WERI-Rb-1 (cell line): ENCODE data around the gene SUV39H1.

ENCODE experiments used
- DNase-seq: peaks from one replicate; pipeline ENCODE4 v3.0.0-alpha.2; 2020
- H3K27ac ChIP-seq: fragments of 250-450 bp; sonication (Bioruptor Pico); 2 replicates; pipeline ENCODE4 v1.5.1; 2020; ENCODE audit warnings: mild to moderate bottlenecking, moderate library complexity
- H3K27me3 ChIP-seq: fragments of 250-450 bp; sonication (Bioruptor Pico); 2 replicates; pipeline ENCODE4 v1.5.1; 2021; ENCODE audit warnings: mild to moderate bottlenecking, low read depth, moderate library complexity; ENCODE audit not compliant: insufficient read depth, severe bottlenecking
- H3K36me3 ChIP-seq: fragments of 250-450 bp; sonication (Bioruptor Pico); 2 replicates; pipeline ENCODE4 v1.5.1; 2020; ENCODE audit warnings: mild to moderate bottlenecking, moderate library complexity
- H3K4me3 ChIP-seq: 2 replicates; pipeline ENCODE4 v1.5.1; 2011; ENCODE audit warnings: low read depth, mild to moderate bottlenecking, control low read depth, low read length
- H3K9me3 ChIP-seq: fragments of 250-450 bp; sonication (Bioruptor Pico); 2 replicates; pipeline ENCODE4 v1.5.1; 2021; ENCODE audit warnings: mild to moderate bottlenecking, moderate library complexity; ENCODE audit not compliant: severe bottlenecking
- TF ChIP-seq, protein P1 (sequence below): IDR thresholded peaks from 2 replicates; pipeline ENCODE4 v1.5.1; 2011; ENCODE audit warnings: low read depth, mild to moderate bottlenecking, control low read depth, inconsistent platforms, low read length

The SUV39H1 gene

DNA sequence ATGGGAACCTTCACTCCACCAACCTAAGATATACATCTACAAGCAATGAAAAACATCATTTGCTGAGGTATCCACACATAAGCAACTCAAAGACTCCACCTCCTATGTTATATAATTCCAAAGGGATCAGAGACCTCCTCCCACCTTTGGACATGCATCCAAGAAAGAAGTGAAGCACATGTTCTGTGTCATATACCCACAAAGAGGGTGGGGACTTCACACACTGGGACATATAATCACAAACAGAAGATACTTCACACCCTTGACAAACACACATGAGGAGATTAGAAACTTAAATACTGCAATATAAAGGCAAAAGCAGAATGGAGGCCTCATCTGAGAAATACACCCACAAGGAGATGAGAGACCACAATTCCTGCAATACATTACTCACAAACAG, 25.4 kb downstream of the SUV39H1 start:
- TF ChIP-seq, protein P1, sequence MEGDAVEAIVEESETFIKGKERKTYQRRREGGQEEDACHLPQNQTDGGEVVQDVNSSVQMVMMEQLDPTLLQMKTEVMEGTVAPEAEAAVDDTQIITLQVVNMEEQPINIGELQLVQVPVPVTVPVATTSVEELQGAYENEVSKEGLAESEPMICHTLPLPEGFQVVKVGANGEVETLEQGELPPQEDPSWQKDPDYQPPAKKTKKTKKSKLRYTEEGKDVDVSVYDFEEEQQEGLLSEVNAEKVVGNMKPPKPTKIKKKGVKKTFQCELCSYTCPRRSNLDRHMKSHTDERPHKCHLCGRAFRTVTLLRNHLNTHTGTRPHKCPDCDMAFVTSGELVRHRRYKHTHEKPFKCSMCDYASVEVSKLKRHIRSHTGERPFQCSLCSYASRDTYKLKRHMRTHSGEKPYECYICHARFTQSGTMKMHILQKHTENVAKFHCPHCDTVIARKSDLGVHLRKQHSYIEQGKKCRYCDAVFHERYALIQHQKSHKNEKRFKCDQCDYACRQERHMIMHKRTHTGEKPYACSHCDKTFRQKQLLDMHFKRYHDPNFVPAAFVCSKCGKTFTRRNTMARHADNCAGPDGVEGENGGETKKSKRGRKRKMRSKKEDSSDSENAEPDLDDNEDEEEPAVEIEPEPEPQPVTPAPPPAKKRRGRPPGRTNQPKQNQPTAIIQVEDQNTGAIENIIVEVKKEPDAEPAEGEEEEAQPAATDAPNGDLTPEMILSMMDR = no peak
- H3K9me3 ChIP-seq = peaks cover under 1% of the 10 kb centered on the region
- DNase-seq = no peak
- no peak overlapping the region for H3K27ac ChIP-seq
- H3K36me3 ChIP-seq = no peaks in the 10 kb centered on the region
- H3K27me3 ChIP-seq = no peaks in the 10 kb centered on the region
- no peak overlapping the region for H3K4me3 ChIP-seq

DNA sequence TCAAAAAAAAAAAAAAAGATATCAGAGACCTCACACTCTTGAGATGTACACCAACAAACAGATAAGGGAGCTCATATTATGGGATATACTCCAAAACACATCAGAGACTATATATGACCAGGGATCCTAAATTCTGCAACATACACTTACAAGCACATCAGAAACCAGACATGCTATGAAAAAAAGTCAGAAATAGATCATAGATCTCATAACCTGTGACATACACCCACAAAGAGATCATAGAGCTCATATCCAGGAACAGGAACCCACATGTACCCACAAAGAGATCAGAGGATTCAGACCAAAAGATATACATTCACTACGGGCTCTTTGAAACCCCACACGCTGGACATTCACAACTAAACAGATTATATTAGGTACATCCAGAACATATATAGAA, 30.1 kb downstream of the SUV39H1 start:
- H3K27me3 ChIP-seq = no peaks in the 10 kb centered on the region
- DNase-seq = no peak
- H3K27ac ChIP-seq = no peak overlapping the region
- peaks cover 3% of the 10 kb centered on the region for H3K9me3 ChIP-seq
- no peak overlapping the region for H3K4me3 ChIP-seq
- TF ChIP-seq, protein P1 = no peak
- H3K36me3 ChIP-seq = no peaks in the 10 kb centered on the region

DNA sequence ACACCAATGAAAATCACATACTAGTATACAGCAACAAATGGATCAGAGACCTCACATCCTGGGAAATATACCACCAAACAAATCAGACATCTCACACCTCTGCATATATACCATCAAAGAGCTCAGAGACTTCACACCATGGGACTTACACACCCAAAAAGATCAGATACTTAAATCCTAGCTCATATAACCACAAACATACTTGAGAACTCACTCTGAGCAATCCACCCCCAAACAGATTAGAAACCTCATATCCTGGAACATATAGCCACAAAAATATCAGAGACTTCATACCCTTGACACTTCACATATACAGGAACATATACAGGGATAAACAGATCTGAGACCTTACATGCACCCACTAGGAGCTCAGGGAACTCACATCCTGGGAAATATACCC, 32.1 kb downstream of the SUV39H1 start:
- Histone ChIP-seq H3K4me3 (no peak overlapping the region), H3K27me3 (peaks cover 7% of the 10 kb centered on the region), H3K27ac (no peak overlapping the region), H3K9me3 (peaks cover 3% of the 10 kb centered on the region), H3K36me3 (no peaks in the 10 kb centered on the region; the same call in 1 of the 2 replicates)
- TF ChIP-seq, protein P1 = no peak
- no peak for DNase-seq

DNA sequence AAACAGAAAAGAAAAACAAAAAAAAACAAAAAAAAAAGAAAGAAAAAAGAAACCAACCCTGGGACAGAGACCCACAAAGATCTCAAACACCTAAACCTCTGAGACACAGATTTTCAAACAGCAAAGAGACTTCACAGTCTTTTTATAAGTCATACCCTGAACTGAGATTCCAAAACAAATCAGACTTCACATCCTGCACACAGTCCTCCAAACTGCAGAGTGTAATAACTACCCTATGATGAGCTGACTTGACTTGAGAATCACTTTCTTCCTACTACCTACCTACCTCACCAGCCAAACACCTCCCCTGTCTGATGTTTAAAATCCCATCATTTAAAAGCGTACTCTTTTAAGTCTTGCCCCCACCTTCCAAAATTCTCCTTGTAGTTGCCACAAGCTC, 39.8 kb downstream of the SUV39H1 start:
- H3K4me3 ChIP-seq = peak overlapping the region; percentile 49
- H3K36me3 ChIP-seq = no peaks in the 10 kb centered on the region; the same call in 1 of the 2 replicates
- H3K9me3 ChIP-seq = peaks cover 4% of the 10 kb centered on the region
- no peak for DNase-seq
- TF ChIP-seq, protein P1 = no peak
- H3K27me3 ChIP-seq = peaks cover 10% of the 10 kb centered on the region
- H3K27ac ChIP-seq = no peak overlapping the region

DNA sequence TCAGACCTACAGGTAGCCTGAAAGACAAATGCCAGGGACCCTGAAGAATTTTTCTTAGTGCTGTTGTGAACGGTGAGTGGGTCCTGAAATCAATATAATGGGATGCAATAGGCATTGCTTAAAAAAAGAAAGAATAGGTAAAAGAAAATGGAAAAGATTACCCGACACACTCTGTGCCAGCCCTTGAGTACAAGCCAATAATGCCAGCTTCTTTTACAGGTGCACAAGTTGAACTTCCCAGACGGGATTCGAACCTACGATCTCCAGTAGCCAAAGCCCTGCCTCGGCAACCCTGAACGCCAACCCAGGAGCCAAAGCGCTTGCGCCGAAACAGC, 40.3 kb downstream of the SUV39H1 start:
- DNase-seq = no peak
- TF ChIP-seq, protein P1 = no peak
- H3K4me3 ChIP-seq = peak overlapping the region; percentile 49
- H3K27me3 ChIP-seq = peaks cover 10% of the 10 kb centered on the region
- peak overlapping the region; percentile 98 for H3K27ac ChIP-seq
- H3K9me3 ChIP-seq = peaks cover 4% of the 10 kb centered on the region
- no peaks in the 10 kb centered on the region; the same call in 1 of the 2 replicates for H3K36me3 ChIP-seq

DNA sequence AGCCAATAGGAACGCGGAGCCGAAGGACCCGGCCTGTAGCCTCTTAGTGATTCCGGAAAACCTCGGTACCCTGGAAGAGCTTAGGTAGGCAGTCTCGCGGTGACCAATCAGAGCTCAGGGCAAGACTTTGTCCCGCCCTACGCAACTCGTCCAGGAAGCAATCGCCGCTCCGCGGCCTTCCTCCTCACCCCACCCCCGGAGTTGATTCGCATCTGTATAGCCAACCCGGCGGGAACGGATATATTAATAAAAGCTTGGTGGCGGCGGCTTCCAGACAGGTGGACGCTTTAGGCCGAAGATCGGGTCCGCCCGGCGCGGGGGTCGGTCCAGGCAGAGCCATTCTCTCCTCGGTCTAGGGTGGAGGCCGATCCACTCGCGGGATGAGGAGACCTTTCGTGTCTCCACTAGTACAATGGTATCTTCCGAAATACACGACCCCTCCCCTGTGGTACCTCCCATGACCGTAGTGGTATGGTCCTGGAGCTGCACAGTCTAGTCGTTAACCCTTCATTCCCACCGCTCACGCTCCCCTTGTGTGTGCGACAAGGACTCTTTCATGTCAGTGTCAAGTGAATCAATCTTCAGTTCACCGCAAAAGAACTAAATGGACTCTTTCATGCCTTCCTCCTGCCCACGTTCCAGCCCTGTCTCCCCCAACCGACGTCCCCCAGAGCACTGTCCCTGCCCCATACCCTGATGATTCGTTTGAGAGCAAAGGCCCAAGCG, 40.8 kb downstream of the SUV39H1 start:
- TF ChIP-seq, protein P1 = no peak
- Histone ChIP-seq H3K27me3 (peaks cover 6% of the 10 kb centered on the region), H3K36me3 (no peaks in the 10 kb centered on the region; the same call in 1 of the 2 replicates), H3K9me3 (peaks cover 4% of the 10 kb centered on the region), H3K4me3 (peak overlapping the region; percentile 49), H3K27ac (peak overlapping the region; percentile 98)
- DNase-seq = peak; percentile 93
